H1 (cell line): ENCODE measurements around the gene CPXCR1. TPM values are rescaled to one million over a fixed set of nuclear protein-coding genes. Genes with fewer than 3 reads are reported as not detected.

Experiments
- CTCF ChIA-PET: fragments of 300-600 bp; sonication (Branson Sonifier 250); formaldehyde crosslinking; loops from one replicate; lab custom pipeline; 2021; ENCODE audit not compliant: partially characterized antibody; lab: Charles Lee
- POLR2A ChIA-PET: fragments of 300-600 bp; sonication (Branson Sonifier 250); formaldehyde crosslinking; loops from one replicate; lab custom pipeline; 2021; ENCODE audit warnings: inconsistent platforms; ENCODE audit not compliant: partially characterized antibody; lab: Charles Lee
- DNase-seq, 2 experiments: peaks; one replicate each; pipeline versions ENCODE4 v3.0.0 to v3.0.0-alpha.2; 2010 to 2022; ENCODE audit warnings: low spot score in 2 of 2, low read depth in 1 of 2, mixed read lengths in 1 of 2
- FAIRE-seq: peaks from 2 replicates; lab custom pipeline; 2011; peaks lifted over from hg19 to GRCh38; lab: Jason Lieb, UNC
- H2AFZ ChIP-seq: 2 replicates; pipeline ENCODE4 v1.8.1; 2012; ENCODE audit warnings: low read length, inconsistent platforms
- H2AK5ac ChIP-seq: 2 replicates; pipeline ENCODE4 v1.6.1; 2013; ENCODE audit warnings: low read depth, low read length
- H2BK120ac ChIP-seq: replicated peaks from 2 replicates; pipeline ENCODE3; 2013; ENCODE audit warnings: low read depth, low read length, inconsistent platforms
- H2BK12ac ChIP-seq: 2 replicates; pipeline ENCODE4 v1.6.1; 2013; ENCODE audit warnings: low read depth, low read length
- H2BK15ac ChIP-seq: 2 replicates; pipeline ENCODE4 v1.6.1; 2013; ENCODE audit warnings: low read length
- H2BK20ac ChIP-seq: 2 replicates; pipeline ENCODE4 v1.6.1; 2013; ENCODE audit warnings: low read length
- H2BK5ac ChIP-seq: 2 replicates; pipeline ENCODE4 v1.6.1; 2013; ENCODE audit warnings: low read depth, low read length
- H3K14ac ChIP-seq: 2 replicates; pipeline ENCODE4 v1.6.1; 2013; ENCODE audit warnings: inconsistent platforms; ENCODE audit not compliant: insufficient read length
- H3K18ac ChIP-seq: 2 replicates; pipeline ENCODE4 v1.6.1; 2013; ENCODE audit warnings: low read length; ENCODE audit errors: extremely low read depth
- H3K23ac ChIP-seq: 2 replicates; pipeline ENCODE4 v1.6.1; 2013; ENCODE audit warnings: inconsistent platforms; ENCODE audit not compliant: insufficient read length
- H3K23me2 ChIP-seq: 2 replicates; pipeline ENCODE4 v1.6.1; 2013; ENCODE audit warnings: low read depth, low read length
- H3K27ac ChIP-seq: 2 replicates; pipeline ENCODE4 v1.6.1; 2011; ENCODE audit warnings: low read depth, low read length, inconsistent platforms
- H3K27me3 ChIP-seq, 4 experiments: replicated peaks in 1 of 4; 1 replicate in 1 of 4; 2 replicates in 3 of 4; pipeline versions ENCODE4 v1.6.1 to v1.8.1; 2011 to 2013; ENCODE audit warnings: low read length in 3 of 4, mild to moderate bottlenecking in 3 of 4, inconsistent platforms in 2 of 4, mixed read lengths in 2 of 4, moderate library complexity in 1 of 4; ENCODE audit not compliant: control insufficient read depth in 3 of 4, insufficient read depth in 3 of 4; ENCODE audit errors: extremely low read depth in 1 of 4
- H3K36me3 ChIP-seq, 4 experiments: 2 replicates each; pipeline versions ENCODE4 v1.6.1 to v1.8.1; 2011 to 2013; ENCODE audit warnings: mild to moderate bottlenecking in 4 of 4, low read length in 3 of 4, moderate library complexity in 2 of 4, control low read depth in 1 of 4, inconsistent platforms in 1 of 4; ENCODE audit not compliant: insufficient read depth in 4 of 4, control insufficient read depth in 2 of 4
- H3K4ac ChIP-seq: replicated peaks from 2 replicates; pipeline ENCODE3; 2013; ENCODE audit warnings: low read length, low read depth, mixed read lengths, inconsistent platforms; ENCODE audit not compliant: insufficient read length
- H3K4me1 ChIP-seq, 4 experiments: replicated peaks in 1 of 4; 1 replicate in 1 of 4; 2 replicates in 3 of 4; pipeline versions ENCODE4 v1.6.1 to v1.8.1; 2011 to 2013; ENCODE audit warnings: low read length in 3 of 4, inconsistent platforms in 2 of 4, mixed read lengths in 1 of 4; ENCODE audit not compliant: insufficient read depth in 4 of 4, control insufficient read depth in 3 of 4
- H3K4me2 ChIP-seq, 2 experiments: 2 replicates each; pipeline versions ENCODE4 v1.6.1 to v1.8.1; 2011 to 2013; ENCODE audit warnings: low read depth in 2 of 2, low read length in 2 of 2, control low read depth in 1 of 2, inconsistent platforms in 1 of 2, mild to moderate bottlenecking in 1 of 2; ENCODE audit not compliant: insufficient read depth in 1 of 2
- H3K4me3 ChIP-seq, 4 experiments: fragments of 200-600, 300-600 bp in 1 of 4; sonication (generic), shearing (Covaris generic), sonication (Bioruptor Twin) in 1 of 4; 2 replicates each; pipeline versions ENCODE4 v1.5.1 to v1.8.1; 2011 to 2016; ENCODE audit warnings: low read length in 4 of 4, low read depth in 3 of 4, control low read depth in 2 of 4, inconsistent platforms in 2 of 4, mild to moderate bottlenecking in 2 of 4, mixed read lengths in 1 of 4, moderate library complexity in 1 of 4; ENCODE audit not compliant: insufficient read depth in 2 of 4; ENCODE audit errors: extremely low read depth in 1 of 4
- H3K56ac ChIP-seq: replicated peaks from 2 replicates; pipeline ENCODE3; 2013; ENCODE audit warnings: low read depth, mild to moderate bottlenecking, mixed read lengths, low read length, inconsistent platforms; ENCODE audit not compliant: insufficient read length
- H3K79me1 ChIP-seq: 2 replicates; pipeline ENCODE4 v1.6.1; 2013; ENCODE audit warnings: low read depth, low read length, control low read depth
- H3K79me2 ChIP-seq, 2 experiments: 2 replicates each; pipeline versions ENCODE4 v1.6.1 to v1.8.1; 2012 to 2013; ENCODE audit warnings: low read length in 2 of 2, mild to moderate bottlenecking in 2 of 2, inconsistent platforms in 1 of 2; ENCODE audit not compliant: insufficient read depth in 2 of 2, control insufficient read depth in 1 of 2
- H3K9ac ChIP-seq, 4 experiments: replicated peaks in 1 of 4; 1 replicate in 1 of 4; 2 replicates in 3 of 4; pipeline versions ENCODE4 v1.6.1 to v1.8.1; 2011 to 2013; ENCODE audit warnings: low read depth in 3 of 4, low read length in 3 of 4, control low read depth in 2 of 4, mild to moderate bottlenecking in 2 of 4, moderate library complexity in 2 of 4, inconsistent platforms in 1 of 4; ENCODE audit errors: extremely low read depth in 1 of 4
- H3K9me3 ChIP-seq, 2 experiments: 2 replicates each; pipeline versions ENCODE4 v1.6.1 to v1.8.1; 2012 to 2013; ENCODE audit warnings: mild to moderate bottlenecking in 2 of 2, moderate library complexity in 2 of 2, control low read depth in 1 of 2, inconsistent platforms in 1 of 2, low read depth in 1 of 2, low read length in 1 of 2, mixed read lengths in 1 of 2; ENCODE audit not compliant: insufficient read depth in 2 of 2
- H4K20me1 ChIP-seq, 2 experiments: replicated peaks in 1 of 2; 2 replicates each; pipeline versions ENCODE3 to v1.8.1; 2011 to 2013; ENCODE audit warnings: inconsistent platforms in 2 of 2, low read length in 2 of 2, mild to moderate bottlenecking in 1 of 2; ENCODE audit not compliant: insufficient read depth in 2 of 2, control insufficient read depth in 1 of 2
- H4K5ac ChIP-seq: 2 replicates; pipeline ENCODE4 v1.6.1; 2013; ENCODE audit warnings: low read length, low read depth, mixed read lengths, inconsistent platforms; ENCODE audit not compliant: insufficient read length
- H4K8ac ChIP-seq: 2 replicates; pipeline ENCODE4 v1.8.0; 2013; ENCODE audit warnings: mild to moderate bottlenecking, moderate library complexity, low read length, inconsistent platforms; ENCODE audit not compliant: insufficient read depth; ENCODE audit errors: extremely low read depth
- H4K91ac ChIP-seq: replicated peaks from 2 replicates; pipeline ENCODE3; 2013; ENCODE audit warnings: low read length, mixed read lengths, inconsistent platforms; ENCODE audit not compliant: insufficient read length
- EP300 ChIP-seq, 2 experiments: IDR thresholded peaks; 1 replicate in 1 of 2; 2 replicates in 1 of 2; pipeline ENCODE4 v1.6.1; 2011 to 2012; ENCODE audit warnings: low read depth in 2 of 2, low read length in 2 of 2, mild to moderate bottlenecking in 2 of 2, borderline replicate concordance in 1 of 2, inconsistent platforms in 1 of 2, moderate library complexity in 1 of 2
- PHF8 ChIP-seq: fragments of 200-600 bp; sonication (generic); conservative IDR thresholded peaks from 2 replicates; pipeline ENCODE4 v1.7.1; 2012; ENCODE audit warnings: low read depth, mild to moderate bottlenecking, inconsistent platforms, low read length, moderate library complexity
- RAD21 ChIP-seq, 2 experiments: IDR thresholded peaks in 1 of 2; conservative IDR thresholded peaks in 1 of 2; 2 replicates each; pipeline ENCODE4 v1.6.1; 2011; ENCODE audit warnings: low read depth in 2 of 2, low read length in 2 of 2, improper control_type of control experiment in 1 of 2, inconsistent platforms in 1 of 2, mild to moderate bottlenecking in 1 of 2, moderate library complexity in 1 of 2
- RNF2 ChIP-seq: fragments of 200-900, 300-1000 bp; sonication (generic); IDR thresholded peaks from 2 replicates; pipeline ENCODE4 v1.7.1; 2016; ENCODE audit warnings: borderline replicate concordance, low read depth, mild to moderate bottlenecking, antibody characterized with exemption, low read length; ENCODE audit not compliant: poor library complexity, severe bottlenecking; ENCODE audit errors: missing control alignments
- TBP ChIP-seq: IDR thresholded peaks from 2 replicates; pipeline ENCODE4 v1.6.1; 2011; ENCODE audit warnings: low read depth, low read length, improper control_type of control experiment
- WGBS, 2 experiments: shearing (Covaris generic) in 1 of 2; methylation state at CpG; one replicate each; pipeline versions ENCODE4 v1.1.6 to v1.1.7; 2013 to 2015; ENCODE audit warnings: low lambda C conversion rate in 2 of 2, mixed read lengths in 2 of 2, inconsistent platforms in 1 of 2, low coverage in 1 of 2, missing lambda C conversion rate in 1 of 2; ENCODE audit not compliant: insufficient replicate concordance in 2 of 2, insufficient coverage in 1 of 2, insufficient read length in 1 of 2; ENCODE audit errors: extremely low coverage in 1 of 2, missing lambda C conversion rate in 1 of 2; 5-methylcytosine and 5-hydroxymethylcytosine counted together
- long read RNA-seq, 2 experiments: library from RNA in 1 of 2; library from capped mRNA in 1 of 2; stranded (forward); transcript quantifications; one replicate each; pipeline ENCODE4 v2.0.0, GENCODE V29; 2021; ENCODE audit warnings: inconsistent platforms in 1 of 2
- polyA minus RNA-seq, 3 experiments: library from RNA; depleted of rRNA, polyadenylated mRNA; stranded (reverse); fragments of >200 nt; gene quantifications; 1 replicate in 2 of 3; 2 replicates in 1 of 3; pipeline ENCODE4 v1.2.3, GENCODE V29; 2011
- polyA plus RNA-seq, 7 experiments: library from polyadenylated mRNA; depleted of rRNA in 3 of 7; stranded (reverse) in 5 of 7; unstranded in 2 of 7; fragments of >200 nt in 5 of 7; fragments of 200-250 nt in 2 of 7; gene quantifications; 1 replicate in 5 of 7; 2 replicates in 1 of 7; 4 replicates in 1 of 7; pipeline versions ENCODE4 v1.2.1 to v1.2.3, GENCODE V29; 2011 to 2013; ENCODE audit warnings: missing spikeins in 2 of 7, mixed read lengths in 2 of 7
- total RNA-seq: library from RNA; stranded (reverse); fragmentation: NEBNext Ultra II Directional; extraction: Animal tissue kit (Norgen Biotek cat#: 25700); gene quantifications from 2 replicates; pipeline ENCODE4 v1.2.1, GENCODE V29; 2021

Gene CPXCR1
- total RNA-seq = not detected in 2 replicates
- not detected in 2 replicates for polyA plus RNA-seq (2011; rRNA removed)
- polyA plus RNA-seq (2011; cell fraction: cytosol; rRNA removed) = not detected
- not detected for polyA plus RNA-seq (2011; cell fraction: nucleus; rRNA removed)
- not detected in 4 replicates for polyA plus RNA-seq (2012, experiment 1 of 2)
- not detected for polyA plus RNA-seq (2012, experiment 2 of 2)
- not detected for polyA plus RNA-seq (2013, experiment 1 of 2)
- polyA plus RNA-seq (2013, experiment 2 of 2) = not detected
- not detected in 2 replicates for polyA minus RNA-seq (2011; rRNA and poly(A)+ RNA removed)
- polyA minus RNA-seq (2011; cell fraction: cytosol; rRNA and poly(A)+ RNA removed) = not detected
- not detected for polyA minus RNA-seq (2011; cell fraction: nucleus; rRNA and poly(A)+ RNA removed)
- long read RNA-seq, experiment 1 = 0 reads
- long read RNA-seq, experiment 2 = 0 reads

- no peak within 1 kb of the TSS for H3K4me2 ChIP-seq
- H2BK120ac ChIP-seq = no peak within 1 kb of the TSS
- H4K20me1 ChIP-seq = no peaks in the 10 kb centered on the region
- no peaks in the 10 kb centered on the region for H3K23me2 ChIP-seq
- ChIA-PET CTCF (no interaction called here), POLR2A (no interaction called here)
- 100% methylated on average over 3 of the region's 3 CpGs; no CpG with 5 or more reads in 1 of the 2 experiments for WGBS, 2 experiments
- no peak within 1 kb of the TSS for H3K4ac ChIP-seq
- no peak within 1 kb of the TSS for H3K14ac ChIP-seq
- no peak within 1 kb of the TSS for H2BK12ac ChIP-seq
- no peak within 1 kb of the TSS for H3K56ac ChIP-seq
- H3K79me1 ChIP-seq = no peaks in the 10 kb centered on the region
- no peak within 1 kb of the TSS for H4K8ac ChIP-seq
- H3K27me3 ChIP-seq = no peaks in the 10 kb centered on the region
- H3K9me3 ChIP-seq = peaks cover 0 to 7% of the 10 kb centered on the region in 2 experiments; a peak in 1 of 4 replicates
- no peak within 1 kb of the TSS for H3K23ac ChIP-seq
- no peak within 1 kb of the TSS for H2BK20ac ChIP-seq
- DNase-seq (no peak), FAIRE-seq (no peak)
- H3K9ac ChIP-seq = no peak within 1 kb of the TSS
- H4K91ac ChIP-seq = no peak within 1 kb of the TSS
- no peak within 1 kb of the TSS for H3K18ac ChIP-seq
- no peak within 1 kb of the TSS for H2BK15ac ChIP-seq
- H2BK5ac ChIP-seq = no peak within 1 kb of the TSS
- no peaks in the 10 kb centered on the region for H3K36me3 ChIP-seq
- H3K4me1 ChIP-seq = no peaks in the 10 kb centered on the region
- H3K27ac ChIP-seq = no peak within 1 kb of the TSS
- H2AFZ ChIP-seq = no peak within 1 kb of the TSS
- no peak within 1 kb of the TSS for H4K5ac ChIP-seq
- H3K79me2 ChIP-seq = no peaks in the 10 kb centered on the region
- H2AK5ac ChIP-seq = no peak within 1 kb of the TSS
- H3K4me3 ChIP-seq = no peak within 1 kb of the TSS
- TF ChIP-seq PHF8 (no peak), RAD21 (IDR thresholded peaks at IDR 0.05 in 1 of 2, conservative IDR thresholded peaks at IDR 0.05 in 1 of 2; ENCODE audit: low read depth in 2 of 2, low read length in 2 of 2) (no peak), RNF2 (no peak), TBP (no peak), EP300 (IDR thresholded peaks at IDR 0.05; ENCODE audit: borderline replicate concordance in 1 of 2, low read depth in 2 of 2, low read length in 2 of 2) (no peak)
Measured at GRCh38 chrX:88746925-88747324, at the start of gene CPXCR1. TSS of gene CPXCR1 (plus strand) at chrX:88747225. CDS start at chrX:88753415, 6,190 bp downstream.
